AG04450 (cell line): ENCODE results near the gene TIMP4. TPM values are rescaled to one million over a fixed set of nuclear protein-coding genes. Genes with fewer than 3 reads are reported as not detected.

Experiments
- CTCF ChIA-PET: fragments of 300-600, 350-600 bp; formaldehyde crosslinking; extraction: SDS; loops from one replicate; lab custom pipeline; 2022; ENCODE audit warnings: antibody characterized with exemption, inconsistent platforms; lab: Charles Lee
- POLR2A ChIA-PET: fragments of 350-600 bp; formaldehyde crosslinking; extraction: SDS; loops from one replicate; lab custom pipeline; 2021; ENCODE audit warnings: antibody characterized with exemption, inconsistent platforms; lab: Yijun Ruan, JAX
- DNase-seq: peaks from one replicate; pipeline ENCODE4 v3.0.0-alpha.2; 2011; ENCODE audit warnings: low read depth, low spot score
- H3K27ac ChIP-seq: one replicate; pipeline ENCODE4 v1.5.1; 2012; ENCODE audit warnings: low read depth, low read length, control low read depth
- H3K27me3 ChIP-seq: one replicate; pipeline ENCODE4 v1.6.0; 2012; ENCODE audit warnings: low read length; ENCODE audit not compliant: control insufficient read depth, insufficient read depth
- H3K4me3 ChIP-seq: 2 replicates; pipeline ENCODE4 v1.5.1; 2011; ENCODE audit warnings: mild to moderate bottlenecking, low read depth, low read length, control low read depth
- H3K9me3 ChIP-seq: 2 replicates; pipeline ENCODE4 v1.5.1; 2012; ENCODE audit warnings: low read length; ENCODE audit not compliant: control insufficient read depth, insufficient read depth
- CTCF ChIP-seq: IDR thresholded peaks from 2 replicates; pipeline ENCODE4 v1.5.1; 2011; ENCODE audit warnings: low read depth, low read length, control low read depth, inconsistent platforms
- polyA plus RNA-seq: library from polyadenylated mRNA; depleted of rRNA; stranded (reverse); fragments of >200 nt; gene quantifications from 2 replicates; pipeline ENCODE4 v1.2.3, GENCODE V29; 2011

Gene TIMP4
- polyA plus RNA-seq, 1 experiment, result 3.6 TPM

DNA sequence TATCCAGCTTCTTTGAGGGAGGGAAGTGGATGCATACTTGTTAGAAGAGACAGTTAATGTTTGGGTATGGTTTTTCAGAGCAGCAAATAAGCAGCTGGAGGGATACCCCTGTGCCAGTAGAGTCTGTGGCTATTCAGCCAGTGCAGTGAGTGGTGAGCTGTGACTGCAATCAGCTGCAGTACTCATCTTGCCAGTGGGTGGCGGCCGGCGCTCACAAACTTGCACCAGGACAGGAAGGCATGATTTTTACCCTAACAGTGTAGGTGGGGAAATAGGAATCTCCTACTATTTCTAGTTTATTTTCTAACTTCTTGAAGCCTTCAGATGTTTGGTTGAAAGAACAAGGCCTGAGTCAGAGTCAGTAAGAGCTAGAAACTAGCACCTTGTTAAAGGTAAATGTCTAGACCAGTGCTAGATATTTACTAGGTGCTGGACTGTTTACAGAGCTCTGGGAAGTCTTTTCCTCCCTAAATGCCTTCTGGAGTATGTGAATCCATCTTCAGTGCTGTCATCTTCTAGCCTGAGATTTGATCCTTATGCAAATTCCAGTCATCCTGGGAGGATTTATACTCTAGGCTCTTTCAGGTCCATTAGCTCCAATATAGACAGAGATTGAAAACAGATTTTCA, 23.6 kb downstream of the TIMP4 start:
- CTCF ChIA-PET, result interaction anchor here (0.5 to 12.3 kb wide), 55 partner anchors 9 to 756 kb away, joined by 3 to 353 read pairs (median 4); partner anchors contain the start of genes MKRN2OS and TSEN2
- H3K27me3 ChIP-seq, result peaks cover 20% of the 10 kb centered on the region
- no peak for DNase-seq
- POLR2A ChIA-PET, result interaction anchor here (1.2 kb wide), 1 partner anchor 373 kb away, joined by 3 read pairs; no protein-coding TSS in a partner anchor
- H3K9me3 ChIP-seq, result no peaks in the 10 kb centered on the region
- peak; percentile 98 for TF ChIP-seq CTCF
- H3K4me3 ChIP-seq, result no peak overlapping the region
- no peak overlapping the region for H3K27ac ChIP-seq

- CTCF ChIA-PET, result interaction anchor here (0.5 to 9.4 kb wide), 2 partner anchors 153 to 345 kb away, joined by 3 to 353 read pairs; no protein-coding TSS in a partner anchor
- Histone ChIP-seq H3K4me3 (no peak overlapping the region), H3K9me3 (no peaks in the 10 kb centered on the region), H3K27me3 (peaks cover 31% of the 10 kb centered on the region), H3K27ac (no peak overlapping the region)
- TF ChIP-seq CTCF, result no peak
- POLR2A ChIA-PET, result no interaction called here
- DNase-seq, result no peak
Measured at GRCh38 chr3:12132881-12133280, 25.8 kb downstream of the TIMP4 start.

DNA sequence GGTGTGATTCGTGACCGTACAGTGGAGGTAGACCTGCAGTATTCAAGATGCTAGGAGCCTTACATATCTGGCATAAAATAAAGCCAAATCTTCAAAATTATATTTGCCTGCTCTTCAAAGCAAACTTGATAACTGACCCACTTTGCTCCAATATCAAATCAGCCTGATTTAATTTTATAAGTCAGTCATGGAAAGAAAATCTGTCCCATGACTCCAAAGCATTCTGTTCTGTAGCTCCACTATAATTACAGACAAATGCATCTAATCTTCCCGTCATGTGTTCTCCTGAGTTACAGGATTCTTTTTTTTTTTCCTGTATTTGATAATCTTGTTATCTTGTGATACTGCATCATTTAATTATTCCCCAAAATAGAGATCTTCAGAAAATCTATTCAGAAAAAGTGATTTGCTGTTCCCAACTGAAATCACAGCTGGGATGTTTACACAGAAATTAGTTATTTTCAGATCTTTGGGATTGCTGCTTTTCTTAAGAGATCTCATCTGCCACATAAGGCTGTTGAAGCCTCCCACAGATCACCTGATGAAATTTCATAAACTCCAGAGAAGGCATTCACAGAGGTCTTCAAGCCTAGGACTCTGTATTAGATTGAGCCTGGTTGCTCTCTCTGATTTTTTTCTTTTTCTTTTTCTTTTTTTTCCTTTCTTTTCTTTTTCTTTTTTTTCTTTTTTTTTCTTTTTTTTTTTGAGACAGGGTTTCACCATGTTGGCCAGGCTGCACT, 27.2 kb downstream of the TIMP4 start:
- no peak overlapping the region for H3K4me3 ChIP-seq
- peaks cover 39% of the 10 kb centered on the region for H3K27me3 ChIP-seq
- POLR2A ChIA-PET, result no interaction called here
- TF ChIP-seq CTCF, result no peak
- H3K27ac ChIP-seq, result no peak overlapping the region
- no peaks in the 10 kb centered on the region for H3K9me3 ChIP-seq
- CTCF ChIA-PET, result interaction anchor here (0.6 to 9.4 kb wide), 3 partner anchors 45 to 346 kb away, joined by 3 to 353 read pairs (median 3); no protein-coding TSS in a partner anchor
- no peak for DNase-seq

DNA sequence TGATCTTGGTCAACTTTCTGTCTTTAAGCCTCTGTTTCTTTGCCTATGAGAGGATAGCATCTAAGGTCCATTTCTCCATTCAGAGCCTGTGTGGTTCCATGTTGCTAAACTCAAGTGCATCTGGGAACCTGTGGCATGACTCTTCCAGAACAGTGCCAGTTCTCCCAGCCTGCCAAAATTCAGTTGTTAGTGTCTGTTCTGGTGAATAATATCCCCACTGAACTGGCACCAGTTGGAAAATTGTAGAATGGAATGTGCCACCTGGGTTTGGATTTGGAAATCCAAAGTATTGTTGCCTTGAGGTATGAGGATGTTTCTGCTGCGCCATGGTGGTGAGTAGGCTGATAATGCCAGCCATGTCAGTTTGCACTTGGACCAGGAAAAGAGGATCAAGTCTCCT, 31.3 kb downstream of the TIMP4 start:
- DNase-seq, result no peak
- TF ChIP-seq CTCF, result no peak
- H3K9me3 ChIP-seq, result no peaks in the 10 kb centered on the region
- no peak overlapping the region for H3K27ac ChIP-seq
- H3K4me3 ChIP-seq, result no peak overlapping the region
- ChIA-PET CTCF (interaction anchor here (2.3 to 2.4 kb wide), 2 partner anchors 49 to 352 kb away, joined by 6 to 8 read pairs; no protein-coding TSS in a partner anchor), POLR2A (no interaction called here)
- peaks cover 36% of the 10 kb centered on the region for H3K27me3 ChIP-seq

DNA sequence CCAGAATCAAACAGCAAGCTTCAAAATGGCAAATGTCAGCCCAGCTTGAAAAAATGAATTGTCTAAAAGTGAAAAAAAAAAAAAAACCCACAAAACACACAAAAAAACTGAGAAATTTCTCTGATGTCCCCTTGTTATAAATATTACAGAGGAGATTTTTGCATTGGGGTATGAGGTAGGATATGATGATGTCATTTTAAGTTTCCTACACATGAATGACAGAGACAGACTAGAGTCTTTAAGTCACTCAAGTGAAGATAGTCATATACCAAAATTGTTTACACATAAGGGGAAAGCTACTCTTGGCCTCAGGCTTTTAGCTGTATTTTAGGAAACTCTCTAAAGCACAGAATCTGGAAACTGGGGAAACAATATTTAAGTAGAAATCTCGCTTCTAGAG, 32.9 kb downstream of the TIMP4 start:
- POLR2A ChIA-PET, result no interaction called here
- TF ChIP-seq CTCF, result no peak
- no peak overlapping the region for H3K27ac ChIP-seq

More for the DNA sequence above, 32.9 kb downstream of the TIMP4 start:
- no peaks in the 10 kb centered on the region for H3K9me3 ChIP-seq
- no peak overlapping the region for H3K4me3 ChIP-seq
- CTCF ChIA-PET, result interaction anchor here (1.6 kb wide), 1 partner anchor 9 kb away, joined by 5 read pairs; no protein-coding TSS in a partner anchor
- peaks cover 29% of the 10 kb centered on the region for H3K27me3 ChIP-seq
- no peak for DNase-seq
